Glomerular endothelial cell (primary cell): ENCODE data around the gene CACNA2D1. TPM values are rescaled to one million over a fixed set of nuclear protein-coding genes. Genes with fewer than 3 reads are reported as not detected.

Experiments
- DNase-seq: peaks from one replicate; pipeline ENCODE4 v3.0.0-alpha.2; 2011; ENCODE audit warnings: low read depth, low spot score; ENCODE audit errors: extremely low read depth
- total RNA-seq: library from RNA; depleted of rRNA; stranded (reverse); fragments of >200 nt; gene quantifications from 2 replicates; pipeline ENCODE4 v1.2.3, GENCODE V29; 2015

CACNA2D1 gene
- total RNA-seq, 1 donor from 2014 or later = 26.2 TPM

- DNase-seq = no peak
Observed at GRCh38 chr7:82235713-82236112, 207.9 kb downstream of the CACNA2D1 start.

GRCh38 chr7:82234457-82235049 lies 209.0 kb downstream of the CACNA2D1 start:
- peak; percentile 33 for DNase-seq

GRCh38 chr7:82230811-82231581 lies 212.6 kb downstream of the CACNA2D1 start:
- no peak for DNase-seq

GRCh38 chr7:82229164-82229563 lies 214.4 kb downstream of the CACNA2D1 start:
- DNase-seq = no peak

- no peak for DNase-seq
Observed at GRCh38 chr7:82226191-82226590, 217.4 kb downstream of the CACNA2D1 start.

GRCh38 chr7:82224529-82224928 lies 219.0 kb downstream of the CACNA2D1 start:
- no peak for DNase-seq

GRCh38 chr7:82223580-82223979 lies 220.0 kb downstream of the CACNA2D1 start:
- no peak for DNase-seq

- DNase-seq = no peak
Observed at GRCh38 chr7:82221152-82221674, 222.4 kb downstream of the CACNA2D1 start.

- DNase-seq = no peak
Observed at GRCh38 chr7:82212466-82212865, 231.1 kb downstream of the CACNA2D1 start.

- DNase-seq = no peak
Observed at GRCh38 chr7:82211333-82211732, 232.2 kb downstream of the CACNA2D1 start.

- DNase-seq = no peak
Observed at GRCh38 chr7:82210416-82211184, 233.0 kb downstream of the CACNA2D1 start.

- no peak for DNase-seq
Observed at GRCh38 chr7:82209179-82209747, 234.3 kb downstream of the CACNA2D1 start.

- no peak for DNase-seq
Observed at GRCh38 chr7:82204694-82205093, 238.9 kb downstream of the CACNA2D1 start.

- no peak for DNase-seq
Observed at GRCh38 chr7:82202965-82203364, 240.6 kb downstream of the CACNA2D1 start.

- no peak for DNase-seq
Observed at GRCh38 chr7:82202107-82202506, 241.5 kb downstream of the CACNA2D1 start.

- DNase-seq = no peak
Observed at GRCh38 chr7:82200601-82201000, 243.0 kb downstream of the CACNA2D1 start.

- no peak for DNase-seq
Observed at GRCh38 chr7:82194016-82194643, 249.4 kb downstream of the CACNA2D1 start.

- no peak for DNase-seq
Observed at GRCh38 chr7:82188636-82189035, 254.9 kb downstream of the CACNA2D1 start.

GRCh38 chr7:82185443-82185842 lies 258.1 kb downstream of the CACNA2D1 start:
- DNase-seq = no peak

GRCh38 chr7:82183634-82184033 lies 259.9 kb downstream of the CACNA2D1 start:
- DNase-seq = no peak

- DNase-seq = no peak
Observed at GRCh38 chr7:82179311-82179710, 264.3 kb downstream of the CACNA2D1 start.
